ENCODE results near the gene CRACR2A.

Gene CRACR2A

GRCh38 chr12:3651585-3652424 is 101.1 kb downstream of the CRACR2A start:
- DNase-seq (ENCODE audit: low read depth) = no peak

GRCh38 chr12:3647504-3647903 is 105.4 kb downstream of the CRACR2A start:
- DNase-seq (ENCODE audit: low read depth) = no peak

GRCh38 chr12:3646561-3647241 is 106.2 kb downstream of the CRACR2A start:
- no peak for DNase-seq (ENCODE audit: low read depth)

- no peak for DNase-seq (ENCODE audit: low read depth)
These were observed 107.8 kb downstream of the CRACR2A start for GRCh38 chr12:3645091-3645490.

GRCh38 chr12:3644104-3644503 is 108.8 kb downstream of the CRACR2A start:
- no peak for DNase-seq (ENCODE audit: low read depth)

GRCh38 chr12:3641428-3642018 is 111.4 kb downstream of the CRACR2A start:
- DNase-seq (ENCODE audit: low read depth) = no peak

- no peak for DNase-seq (ENCODE audit: low read depth)
These were observed 116.6 kb downstream of the CRACR2A start for GRCh38 chr12:3636328-3636727.

GRCh38 chr12:3634348-3634747 is 118.6 kb downstream of the CRACR2A start:
- DNase-seq (ENCODE audit: low read depth) = no peak

GRCh38 chr12:3633396-3633795 is 119.5 kb downstream of the CRACR2A start:
- no peak for DNase-seq (ENCODE audit: low read depth)

GRCh38 chr12:3632754-3633153 is 120.2 kb downstream of the CRACR2A start:
- no peak for DNase-seq (ENCODE audit: low read depth)

GRCh38 chr12:3632256-3632655 is 120.7 kb downstream of the CRACR2A start:
- no peak for DNase-seq (ENCODE audit: low read depth)

- no peak for DNase-seq (ENCODE audit: low read depth)
These were observed 121.2 kb downstream of the CRACR2A start for GRCh38 chr12:3631759-3632158.

- no peak for DNase-seq (ENCODE audit: low read depth)
These were observed 121.7 kb downstream of the CRACR2A start for GRCh38 chr12:3631272-3631637.

GRCh38 chr12:3630621-3631271 is 122.2 kb downstream of the CRACR2A start:
- no peak for DNase-seq (ENCODE audit: low read depth)

GRCh38 chr12:3630111-3630510 is 122.8 kb downstream of the CRACR2A start:
- no peak for DNase-seq (ENCODE audit: low read depth)

GRCh38 chr12:3629057-3629830 is 123.7 kb downstream of the CRACR2A start:
- no peak for DNase-seq (ENCODE audit: low read depth)

GRCh38 chr12:3628629-3629028 is 124.3 kb downstream of the CRACR2A start:
- no peak for DNase-seq (ENCODE audit: low read depth)

- DNase-seq (ENCODE audit: low read depth) = no peak
These were observed 125.6 kb downstream of the CRACR2A start for GRCh38 chr12:3627336-3627735.

GRCh38 chr12:3624273-3624672 is 128.6 kb downstream of the CRACR2A start:
- DNase-seq (ENCODE audit: low read depth) = no peak

GRCh38 chr12:3622822-3623690 is 129.9 kb downstream of the CRACR2A start:
- DNase-seq (ENCODE audit: low read depth) = no peak
